Prostate gland (tissue), 2 donors: Measurements from ENCODE around the gene PLEKHH1. TPM values are rescaled to one million over a fixed set of nuclear protein-coding genes. Genes with fewer than 3 reads are reported as not detected.

Source experiments
- DNase-seq: peaks from one replicate; pipeline ENCODE4 v3.0.0-alpha.2; 2019; ENCODE audit warnings: low spot score
- H3K27ac ChIP-seq, 2 donors: fragments of 200-600 bp; sonication (generic); 2 replicates each; pipeline ENCODE4 v1.5.1; 2017 to 2019
- H3K27me3 ChIP-seq: fragments of 200-600 bp; sonication (generic); replicated peaks from 2 replicates; pipeline ENCODE4 v1.5.1; 2019; ENCODE audit not compliant: insufficient read depth
- H3K36me3 ChIP-seq, 2 donors: fragments of 200-600 bp; sonication (generic); 1 replicate in 1 of 2; 2 replicates in 1 of 2; pipeline versions ENCODE4 v1.5.1 to v1.8.1; 2017 to 2019
- H3K4me1 ChIP-seq: fragments of 200-600 bp; sonication (generic); replicated peaks from 2 replicates; pipeline ENCODE4 v1.5.1; 2019
- H3K4me3 ChIP-seq, 2 donors: fragments of 200-600 bp; sonication (generic); 2 replicates each; pipeline ENCODE4 v1.5.1; 2017 to 2019
- H3K9me3 ChIP-seq: fragments of 200-600 bp; sonication (generic); 2 replicates; pipeline ENCODE4 v1.5.1; 2017
- CTCF ChIP-seq, 4 experiments: fragments of 200-600 bp in 2 of 4; fragments of 450-650 bp in 2 of 4; sonication (generic) in 2 of 4; IDR thresholded peaks; 1 replicate in 3 of 4; 2 replicates in 1 of 4; pipeline ENCODE4 v1.5.1; 2016 to 2019; ENCODE audit warnings: antibody characterized with exemption in 4 of 4, mild to moderate bottlenecking in 2 of 4, moderate library complexity in 2 of 4
- POLR2A ChIP-seq: fragments of 450-650 bp; IDR thresholded peaks from one replicate; pipeline ENCODE4 v1.6.1; 2016; ENCODE audit warnings: antibody characterized with exemption, mild to moderate bottlenecking
- POLR2AphosphoS5 ChIP-seq: sonication (generic); formaldehyde crosslinking; IDR thresholded peaks from one replicate; pipeline ENCODE4 v1.6.1; 2017; ENCODE audit warnings: antibody characterized with exemption
- WGBS: methylation state at CpG from one replicate; pipeline ENCODE4 v1.1.5; 2018; 5-methylcytosine and 5-hydroxymethylcytosine counted together
- intact Hi-C: fragments of 100-400 bp; cut with DNase I; formaldehyde crosslinking; loops from one replicate; pipeline ENCODE4 v1.14.2; 2022
- total RNA-seq, 2 donors: library from RNA; depleted of rRNA; stranded (reverse); fragments of >200 nt; gene quantifications; one replicate each; pipeline ENCODE4 v1.1.0, GENCODE V29; 2016

Gene PLEKHH1
- total RNA-seq, 2 donors from 2014 or later = 57.9 to 92.7 TPM

GRCh38 chr14:67575684-67576083 is 42.6 kb downstream of the PLEKHH1 start:
- intact Hi-C loops = no loop called here
- H3K27ac ChIP-seq = no peak overlapping the region
- H3K4me1 ChIP-seq = no peaks in the 10 kb centered on the region
- H3K4me3 ChIP-seq = no peak overlapping the region
- no peaks in the 10 kb centered on the region for H3K36me3 ChIP-seq
- H3K9me3 ChIP-seq = no peaks in the 10 kb centered on the region
- H3K27me3 ChIP-seq = no peaks in the 10 kb centered on the region
- WGBS = 89% methylated on average over 9 of the region's 9 CpGs
- DNase-seq = no peak
- TF ChIP-seq CTCF (IDR thresholded peaks at IDR 0.05) (no peak), POLR2AphosphoS5 (no peak), POLR2A (no peak)

DNA sequence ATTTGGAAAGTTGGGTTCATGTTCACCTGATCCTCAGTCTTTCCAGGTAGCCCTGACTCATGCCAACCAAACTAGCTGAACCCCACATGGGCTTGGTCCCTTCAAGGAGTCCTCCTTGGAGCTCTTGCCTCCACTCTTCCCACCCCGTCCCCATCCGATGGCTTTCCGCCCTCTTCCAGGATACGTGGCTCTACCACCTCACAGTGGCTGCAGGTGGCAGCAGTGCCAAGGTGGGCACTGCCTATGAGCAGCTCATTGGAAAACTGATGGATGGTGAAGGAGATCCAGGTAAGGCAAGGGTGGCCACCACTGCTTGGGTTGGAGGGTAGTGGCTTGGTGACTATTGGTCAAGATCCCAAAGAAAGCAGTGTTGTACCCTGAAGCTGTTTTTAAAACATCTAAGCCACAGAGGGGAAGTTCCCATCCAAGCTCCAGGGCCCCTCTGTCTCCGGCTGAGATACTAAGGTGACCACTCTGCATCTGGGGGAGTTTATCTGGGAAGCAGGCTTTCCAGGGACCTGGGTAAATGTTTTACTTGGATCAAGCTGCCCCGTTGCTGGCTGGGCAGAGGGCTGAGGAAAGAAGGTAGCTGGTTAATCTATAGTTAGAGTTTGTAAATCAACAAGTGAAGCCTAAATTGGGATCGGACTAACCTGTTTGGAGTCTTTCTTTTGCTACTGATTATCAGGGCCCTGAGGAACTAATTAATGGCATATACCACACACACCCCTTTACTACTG is 43.3 kb downstream of the PLEKHH1 start:
- TF ChIP-seq POLR2A = no peak
- no peak for TF ChIP-seq POLR2AphosphoS5
- TF ChIP-seq CTCF (IDR thresholded peaks at IDR 0.05) = no peak
- Histone ChIP-seq H3K4me3 (no peak overlapping the region), H3K27me3 (no peaks in the 10 kb centered on the region), H3K9me3 (no peaks in the 10 kb centered on the region), H3K27ac (no peak overlapping the region), H3K4me1 (no peaks in the 10 kb centered on the region), H3K36me3 (no peaks in the 10 kb centered on the region)
- DNase-seq = no peak
- 88% methylated on average over 7 of the region's 7 CpGs for WGBS
- intact Hi-C loops = no loop called here

DNA sequence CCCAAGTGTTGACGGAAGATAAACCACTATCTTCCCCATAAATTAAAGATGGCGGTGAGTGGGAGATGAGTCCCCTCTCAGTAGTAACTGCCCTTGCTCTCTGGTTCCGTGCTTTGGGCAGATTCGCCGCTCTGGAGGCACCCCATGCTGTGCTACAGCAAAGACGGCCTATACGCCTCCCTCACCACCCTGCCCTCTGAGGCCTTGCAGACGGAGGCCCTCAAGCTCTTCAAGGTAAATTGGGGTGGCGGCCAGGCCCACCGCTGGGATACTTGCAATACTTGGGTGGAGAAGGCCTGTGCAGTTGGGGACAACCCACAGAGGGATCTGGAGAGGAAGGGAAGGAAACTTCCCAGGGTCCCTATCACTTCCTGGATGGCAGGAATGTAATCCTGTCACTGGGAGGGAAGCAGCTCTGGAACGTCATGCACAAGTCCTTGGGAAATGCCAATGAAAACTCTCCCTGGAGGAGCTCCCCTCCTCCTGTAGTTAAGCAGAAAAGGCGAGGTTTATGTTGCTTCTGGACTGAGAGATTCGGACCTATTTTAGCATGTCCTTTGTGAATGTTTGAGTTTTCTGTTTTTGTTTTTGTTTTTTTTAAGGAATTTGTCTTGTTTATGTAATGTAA is 44.2 kb downstream of the PLEKHH1 start:
- H3K4me3 ChIP-seq = no peak overlapping the region
- no peaks in the 10 kb centered on the region for H3K4me1 ChIP-seq
- no peaks in the 10 kb centered on the region for H3K36me3 ChIP-seq
- 85% methylated on average over 13 of the region's 13 CpGs for WGBS
- no peak for DNase-seq
- no peak overlapping the region for H3K27ac ChIP-seq
- intact Hi-C loops = no loop called here
- TF ChIP-seq POLR2A (no peak), POLR2AphosphoS5 (no peak), CTCF (IDR thresholded peaks at IDR 0.05) (no peak)
- no peaks in the 10 kb centered on the region for H3K9me3 ChIP-seq
- no peaks in the 10 kb centered on the region for H3K27me3 ChIP-seq

- DNase-seq = no peak
- intact Hi-C loops = no loop called here
- no peak for TF ChIP-seq POLR2A
- TF ChIP-seq CTCF (IDR thresholded peaks at IDR 0.05) = no peak
- no peak for TF ChIP-seq POLR2AphosphoS5
- WGBS = 91% methylated on average over 15 of the region's 16 CpGs
- no peaks in the 10 kb centered on the region for H3K4me1 ChIP-seq
- no peaks in the 10 kb centered on the region for H3K27me3 ChIP-seq
- H3K27ac ChIP-seq = no peak overlapping the region
- no peaks in the 10 kb centered on the region for H3K9me3 ChIP-seq
- H3K36me3 ChIP-seq = no peaks in the 10 kb centered on the region
- H3K4me3 ChIP-seq = no peak overlapping the region
These were observed 45.0 kb downstream of the PLEKHH1 start for GRCh38 chr14:67577909-67578749.
